ENCODE measurements around the gene CNIH1.

DNA sequence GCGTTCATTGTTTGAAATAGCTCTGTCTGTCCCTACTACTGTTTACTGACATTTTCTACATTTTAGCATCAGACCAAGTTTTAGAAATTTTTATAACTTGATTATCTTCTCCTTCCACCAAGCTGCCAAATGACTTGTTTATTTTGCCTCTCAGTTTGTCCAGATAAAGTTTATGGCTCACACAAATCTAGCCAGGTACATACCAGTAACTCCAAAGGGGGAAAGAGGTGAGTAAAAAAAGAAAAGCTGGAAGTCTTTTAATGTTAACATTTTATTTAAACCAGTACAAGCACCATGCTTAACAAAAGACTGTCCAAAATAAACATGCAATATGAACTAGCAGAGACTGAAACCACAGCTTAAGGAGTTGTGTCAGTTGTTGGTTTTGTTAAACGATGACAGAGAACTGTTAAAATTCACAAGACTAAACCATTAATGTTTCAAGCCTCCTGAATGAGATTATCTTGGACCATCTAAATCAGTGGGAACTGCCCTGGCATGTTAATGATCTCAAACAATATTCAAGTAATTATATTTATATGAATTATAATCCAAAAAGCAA is 33.1 kb upstream of the CNIH1 start:
- TF ChIP-seq, protein P1, sequence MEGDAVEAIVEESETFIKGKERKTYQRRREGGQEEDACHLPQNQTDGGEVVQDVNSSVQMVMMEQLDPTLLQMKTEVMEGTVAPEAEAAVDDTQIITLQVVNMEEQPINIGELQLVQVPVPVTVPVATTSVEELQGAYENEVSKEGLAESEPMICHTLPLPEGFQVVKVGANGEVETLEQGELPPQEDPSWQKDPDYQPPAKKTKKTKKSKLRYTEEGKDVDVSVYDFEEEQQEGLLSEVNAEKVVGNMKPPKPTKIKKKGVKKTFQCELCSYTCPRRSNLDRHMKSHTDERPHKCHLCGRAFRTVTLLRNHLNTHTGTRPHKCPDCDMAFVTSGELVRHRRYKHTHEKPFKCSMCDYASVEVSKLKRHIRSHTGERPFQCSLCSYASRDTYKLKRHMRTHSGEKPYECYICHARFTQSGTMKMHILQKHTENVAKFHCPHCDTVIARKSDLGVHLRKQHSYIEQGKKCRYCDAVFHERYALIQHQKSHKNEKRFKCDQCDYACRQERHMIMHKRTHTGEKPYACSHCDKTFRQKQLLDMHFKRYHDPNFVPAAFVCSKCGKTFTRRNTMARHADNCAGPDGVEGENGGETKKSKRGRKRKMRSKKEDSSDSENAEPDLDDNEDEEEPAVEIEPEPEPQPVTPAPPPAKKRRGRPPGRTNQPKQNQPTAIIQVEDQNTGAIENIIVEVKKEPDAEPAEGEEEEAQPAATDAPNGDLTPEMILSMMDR (IDR thresholded peaks at IDR 0.05) = no peak
- TF ChIP-seq POLR2A (IDR thresholded peaks at IDR 0.05) = no peak
